Endothelial cell of umbilical vein (primary cell): ENCODE results near the gene SERPINB7. TPM values are rescaled to one million over a fixed set of nuclear protein-coding genes. Genes with fewer than 3 reads are reported as not detected.

Experiments used
- BruUV-seq: library from RNA; stranded (reverse); fragments of 400-500 nt; replicated peaks from 2 replicates; lab custom pipeline; 2021; lab: Mats Ljungman, UMichigan
- CTCF ChIA-PET: fragments of 300-600, 350-600 bp; sonication (Branson Sonifier 250); formaldehyde crosslinking; loops from one replicate; lab custom pipeline; 2021; ENCODE audit warnings: antibody characterized with exemption, inconsistent platforms; lab: Charles Lee
- POLR2A ChIA-PET: fragments of 300-600, 350-600 bp; sonication (Branson Sonifier 250); formaldehyde crosslinking; loops from one replicate; lab custom pipeline; 2021; ENCODE audit warnings: antibody characterized with exemption, inconsistent platforms; lab: Charles Lee
- DNase-seq: peaks from one replicate; pipeline ENCODE4 v3.0.0-alpha.2; 2011; ENCODE audit warnings: low read depth, low spot score
- FAIRE-seq: peaks from 2 replicates; lab custom pipeline; 2011; peaks lifted over from hg19 to GRCh38; lab: Jason Lieb, UNC
- H2AFZ ChIP-seq: 2 replicates; pipeline ENCODE4 v1.6.0; 2012; ENCODE audit warnings: low read depth, low read length, control low read depth, inconsistent platforms
- H3K27ac ChIP-seq: 2 replicates; pipeline ENCODE4 v1.5.1; 2011; ENCODE audit warnings: low read depth, mild to moderate bottlenecking, control low read depth, low read length, moderate library complexity; ENCODE audit not compliant: insufficient read depth
- H3K27me3 ChIP-seq, 2 experiments: 2 replicates each; pipeline versions ENCODE4 v1.6.0 to v1.6.1; 2011; ENCODE audit warnings: low read length in 2 of 2, mixed read lengths in 1 of 2; ENCODE audit not compliant: control insufficient read depth in 2 of 2, insufficient read depth in 2 of 2
- H3K36me3 ChIP-seq, 2 experiments: 2 replicates in 1 of 2; 3 replicates in 1 of 2; pipeline ENCODE4 v1.5.1; 2011; ENCODE audit warnings: low read length in 2 of 2, mild to moderate bottlenecking in 1 of 2, moderate library complexity in 1 of 2; ENCODE audit not compliant: control insufficient read depth in 2 of 2, insufficient read depth in 2 of 2; ENCODE audit errors: extremely low read depth in 1 of 2
- H3K4me1 ChIP-seq: 3 replicates; pipeline ENCODE4 v1.5.1; 2011; ENCODE audit warnings: mild to moderate bottlenecking, low read length; ENCODE audit not compliant: control insufficient read depth, insufficient read depth; ENCODE audit errors: extremely low read depth
- H3K4me2 ChIP-seq: 2 replicates; pipeline ENCODE4 v1.6.1; 2011; ENCODE audit warnings: low read length, control low read depth, mixed read lengths; ENCODE audit not compliant: insufficient read depth
- H3K4me3 ChIP-seq, 3 experiments: fragments of 200-600 bp in 1 of 3; sonication (generic), shearing (Covaris generic) in 1 of 3; replicated peaks in 1 of 3; 2 replicates each; pipeline ENCODE4 v1.5.1; 2011 to 2016; ENCODE audit warnings: control low read depth in 3 of 3, low read length in 3 of 3, mild to moderate bottlenecking in 2 of 3, inconsistent platforms in 1 of 3, low read depth in 1 of 3, moderate library complexity in 1 of 3; ENCODE audit not compliant: insufficient read depth in 1 of 3
- H3K79me2 ChIP-seq: 2 replicates; pipeline ENCODE4 v1.6.0; 2012; ENCODE audit warnings: low read length, inconsistent platforms; ENCODE audit not compliant: control insufficient read depth, insufficient read depth
- H3K9ac ChIP-seq: replicated peaks from 2 replicates; pipeline ENCODE3; 2011; ENCODE audit warnings: low read length, control low read depth; ENCODE audit not compliant: insufficient read depth; ENCODE audit errors: extremely low read depth
- H3K9me1 ChIP-seq: replicated peaks from 3 replicates; pipeline ENCODE4 v1.6.0; 2011; ENCODE audit warnings: mild to moderate bottlenecking, low read length; ENCODE audit not compliant: control insufficient read depth, insufficient read depth; ENCODE audit errors: extremely low read depth
- H3K9me3 ChIP-seq: replicated peaks from 2 replicates; pipeline ENCODE4 v1.5.1; 2012; ENCODE audit warnings: low read length, inconsistent platforms; ENCODE audit not compliant: control insufficient read depth, insufficient read depth
- H4K20me1 ChIP-seq: replicated peaks from 2 replicates; pipeline ENCODE3; 2011; ENCODE audit warnings: mild to moderate bottlenecking, low read length; ENCODE audit not compliant: control insufficient read depth, insufficient read depth; ENCODE audit errors: extremely low read depth
- CTCF ChIP-seq, 2 donors: IDR thresholded peaks; 1 replicate in 1 of 2; 2 replicates in 1 of 2; pipeline ENCODE4 v1.5.1; 2011; ENCODE audit warnings: low read length in 2 of 2, mild to moderate bottlenecking in 2 of 2, moderate library complexity in 2 of 2, control low read depth in 1 of 2, inconsistent platforms in 1 of 2, low read depth in 1 of 2; ENCODE audit not compliant: insufficient read depth in 1 of 2; ENCODE audit errors: extremely low read depth in 1 of 2
- EZH2 ChIP-seq: IDR thresholded peaks from 2 replicates; pipeline ENCODE4 v1.6.1; 2012; ENCODE audit warnings: borderline replicate concordance, low read depth, mild to moderate bottlenecking, moderate library complexity, low read length, inconsistent platforms; ENCODE audit not compliant: severe bottlenecking
- FOS ChIP-seq: IDR thresholded peaks from 2 replicates; pipeline ENCODE4 v1.6.1; 2011; ENCODE audit warnings: mild to moderate bottlenecking, low read length, moderate library complexity, borderline replicate concordance; ENCODE audit not compliant: insufficient read depth
- GATA2 ChIP-seq: IDR thresholded peaks from 2 replicates; pipeline ENCODE4 v1.7.0; 2011; ENCODE audit warnings: low read depth, mild to moderate bottlenecking, moderate library complexity, mixed read lengths, low read length; ENCODE audit not compliant: insufficient read length, insufficient read depth
- JUN ChIP-seq: IDR thresholded peaks from 2 replicates; pipeline ENCODE4 v1.6.1; 2011; ENCODE audit warnings: borderline replicate concordance, low read depth; ENCODE audit not compliant: insufficient read length, insufficient read depth
- MAX ChIP-seq: IDR thresholded peaks from 2 replicates; pipeline ENCODE4 v1.6.1; 2011; ENCODE audit not compliant: insufficient read depth, insufficient read length
- POLR2A ChIP-seq: IDR thresholded peaks from 2 replicates; pipeline ENCODE4 v1.6.1; 2012; ENCODE audit warnings: low read depth, mild to moderate bottlenecking, control low read depth, low read length
- POLR2AphosphoS5 ChIP-seq: IDR thresholded peaks from 2 replicates; pipeline ENCODE4 v1.6.1; 2012; ENCODE audit warnings: low read depth, mild to moderate bottlenecking, control low read depth, low read length, moderate library complexity; ENCODE audit not compliant: insufficient read depth
- dilution Hi-C: fragments of 300-500 bp; cut with MboI; formaldehyde crosslinking; loops from one replicate; pipeline ENCODE4 v1.15.0; 2019; ENCODE audit warnings: low sequenced_read_pairs; ENCODE audit not compliant: extremely low pct_ligation_motif_present
- intact Hi-C: fragments of 100-400 bp; cut with micrococcal nuclease; formaldehyde crosslinking; loops from one replicate; pipeline ENCODE4 v1.10.0; 2022
- polyA plus RNA-seq, 4 experiments: library from polyadenylated mRNA; depleted of rRNA in 3 of 4; stranded (reverse) in 3 of 4; unstranded in 1 of 4; fragments of >200 nt; gene quantifications; 2 replicates each; pipeline versions ENCODE4 v1.2.1 to v1.2.3, GENCODE V29; 2011 to 2012; ENCODE audit warnings: missing spikeins in 1 of 4
- total RNA-seq: library from RNA; stranded (reverse); gene quantifications from 2 replicates; pipeline ENCODE4 v1.2.3, GENCODE V29; 2021

The SERPINB7 gene
- total and polyA plus RNA-seq, 2 donors (not counting 3 experiments of a cell fraction or from before 2014, with no cell fraction given): not detected

- POLR2A ChIA-PET: no interaction called here
- H3K9ac ChIP-seq: no peak overlapping the region
- no peaks in the 10 kb centered on the region for H3K9me3 ChIP-seq
- no peaks in the 10 kb centered on the region for H3K27me3 ChIP-seq
- intact Hi-C loops (no loop called here), dilution Hi-C loops (no loop called here)
- no TSS peak for BruUV-seq
- H3K4me2 ChIP-seq: no peak overlapping the region
- H2AFZ ChIP-seq: no peak overlapping the region
- no peaks in the 10 kb centered on the region for H3K36me3 ChIP-seq
- CTCF ChIA-PET: no interaction called here
- H4K20me1 ChIP-seq: no peaks in the 10 kb centered on the region
- TF ChIP-seq POLR2AphosphoS5 (no peak), GATA2 (no peak), EZH2 (no peak)
- no peak for DNase-seq
- no peak overlapping the region for H3K27ac ChIP-seq
- no peak overlapping the region for H3K4me3 ChIP-seq
- H3K79me2 ChIP-seq: no peaks in the 10 kb centered on the region
- no peak for FAIRE-seq
- H3K9me1 ChIP-seq: no peaks in the 10 kb centered on the region
- no peaks in the 10 kb centered on the region for H3K4me1 ChIP-seq
Measured at GRCh38 chr18:63725682-63726480, 49.3 kb upstream of the SERPINB7 start.

GRCh38 chr18:63730773-63731172 is 44.4 kb upstream of the SERPINB7 start:
- no TSS peak for BruUV-seq
- POLR2A ChIA-PET: no interaction called here
- no peak for FAIRE-seq

More at GRCh38 chr18:63730773-63731172, 44.4 kb upstream of the SERPINB7 start:
- H3K4me2 ChIP-seq: no peak overlapping the region
- H3K36me3 ChIP-seq: no peaks in the 10 kb centered on the region
- no peak overlapping the region for H2AFZ ChIP-seq
- no peaks in the 10 kb centered on the region for H4K20me1 ChIP-seq
- H3K79me2 ChIP-seq: no peaks in the 10 kb centered on the region
- no peaks in the 10 kb centered on the region for H3K4me1 ChIP-seq
- no peaks in the 10 kb centered on the region for H3K27me3 ChIP-seq
- intact Hi-C loops (no loop called here), dilution Hi-C loops (no loop called here)
- DNase-seq: no peak
- H3K9ac ChIP-seq: no peak overlapping the region
- CTCF ChIA-PET: interaction anchor here (0.8 kb wide), 1 partner anchor 28 kb away, joined by 3 read pairs; the partner anchor contains the start of gene SERPINB11
- TF ChIP-seq POLR2A (no peak), FOS (no peak), JUN (no peak), GATA2 (no peak), CTCF (IDR thresholded peaks at IDR 0.05; ENCODE audit: extremely low read depth in 1 of 2, insufficient read depth in 1 of 2, low read depth in 1 of 2, low read length in 2 of 2) (no peak), EZH2 (no peak), MAX (no peak)
- no peak overlapping the region for H3K27ac ChIP-seq
- H3K9me1 ChIP-seq: no peaks in the 10 kb centered on the region
- no peak overlapping the region for H3K4me3 ChIP-seq
- H3K9me3 ChIP-seq: no peaks in the 10 kb centered on the region
